GM23338 (cell line): ENCODE measurements around the gene CCR6.

Source experiments
- CTCF ChIP-seq, 2 experiments: fragments of 200-600 bp in 1 of 2; sonication (generic) in 1 of 2; conservative IDR thresholded peaks; 2 replicates each; pipeline versions ENCODE4 v1.5.1 to v1.6.1; 2016 to 2017; ENCODE audit warnings: antibody characterized with exemption in 2 of 2, low read depth in 2 of 2, mild to moderate bottlenecking in 2 of 2, moderate library complexity in 1 of 2
- EZH2 ChIP-seq: fragments of 200-600 bp; sonication (generic); IDR thresholded peaks from one replicate; pipeline ENCODE4 v1.8.0; 2017; ENCODE audit warnings: antibody characterized with exemption, mild to moderate bottlenecking, low read depth; ENCODE audit not compliant: unreplicated experiment
- EZH2phosphoT487 ChIP-seq: fragments of 200-600 bp; sonication (generic); IDR thresholded peaks from one replicate; pipeline ENCODE4 v1.8.1; 2018; ENCODE audit warnings: antibody characterized with exemption; ENCODE audit not compliant: unreplicated experiment
- POLR2AphosphoS5 ChIP-seq: IDR thresholded peaks from 2 replicates; pipeline ENCODE4 v1.6.1; 2016; ENCODE audit warnings: antibody characterized with exemption, low read depth
- REST ChIP-seq: IDR thresholded peaks from one replicate; pipeline ENCODE4 v1.6.1; 2018; ENCODE audit warnings: antibody characterized with exemption; ENCODE audit not compliant: unreplicated experiment
- ZNF462 ChIP-seq: fragments of 250-450 bp; sonication (Bioruptor Pico); IDR thresholded peaks from 2 replicates; pipeline ENCODE4 v1.5.0; 2020; ENCODE audit warnings: mild to moderate bottlenecking, moderate library complexity

- TF ChIP-seq CTCF (conservative IDR thresholded peaks at IDR 0.05; ENCODE audit: low read depth in 2 of 2) (no peak), EZH2phosphoT487 (no peak), REST (no peak), EZH2 (no peak), POLR2AphosphoS5 (no peak), ZNF462 (no peak)
These were observed 19.5 kb downstream of the CCR6 start for GRCh38 chr6:167142433-167142761.
